ENCODE results near the gene LRRC45. TPM values are rescaled to one million over a fixed set of nuclear protein-coding genes. Genes with fewer than 3 reads are reported as not detected.

Gene LRRC45
- total and polyA plus RNA-seq, 2 donors (not counting 3 experiments of a cell fraction or from before 2014, with no cell fraction given), result 7.6 to 22.9 TPM

- Histone ChIP-seq H3K4me3 (replicated peaks in 1 of 3; ENCODE audit: insufficient read depth in 1 of 3, low read depth in 1 of 3, low read length in 3 of 3) (no peak overlapping the region), H2AFZ (ENCODE audit: low read depth, low read length) (no peak overlapping the region), H4K20me1 (replicated peaks; ENCODE audit: control insufficient read depth, extremely low read depth, insufficient read depth, low read length) (no peaks in the 10 kb centered on the region), H3K4me1 (ENCODE audit: control insufficient read depth, extremely low read depth, insufficient read depth, low read length) (peaks cover 12% of the 10 kb centered on the region), H3K79me2 (ENCODE audit: control insufficient read depth, insufficient read depth, low read length) (peaks cover 5% of the 10 kb centered on the region), H3K9ac (replicated peaks; ENCODE audit: extremely low read depth, insufficient read depth, low read length) (no peak overlapping the region), H3K27me3 (ENCODE audit: control insufficient read depth in 2 of 2, insufficient read depth in 2 of 2, low read length in 2 of 2) (no peaks in the 10 kb centered on the region), H3K9me3 (replicated peaks; ENCODE audit: control insufficient read depth, insufficient read depth, low read length) (no peaks in the 10 kb centered on the region), H3K9me1 (replicated peaks; ENCODE audit: control insufficient read depth, extremely low read depth, insufficient read depth, low read length) (no peaks in the 10 kb centered on the region), H3K27ac (ENCODE audit: insufficient read depth, low read depth, low read length) (no peak overlapping the region), H3K4me2 (ENCODE audit: insufficient read depth, low read length) (no peak overlapping the region), H3K36me3 (ENCODE audit: control insufficient read depth in 2 of 2, extremely low read depth in 1 of 2, insufficient read depth in 2 of 2, low read length in 2 of 2) (no peaks in the 10 kb centered on the region)
- intact Hi-C loops (cut with micrococcal nuclease) (loop anchor here (5.0 to 10.0 kb wide), 2 partner anchors 43 to 194 kb away; partner anchors contain the start of genes ASPSCR1 and CCDC57), dilution Hi-C loops (cut with MboI; ENCODE audit: extremely low pct_ligation_motif_present, low sequenced_read_pairs) (no loop called here)
- TF ChIP-seq, protein P1, sequence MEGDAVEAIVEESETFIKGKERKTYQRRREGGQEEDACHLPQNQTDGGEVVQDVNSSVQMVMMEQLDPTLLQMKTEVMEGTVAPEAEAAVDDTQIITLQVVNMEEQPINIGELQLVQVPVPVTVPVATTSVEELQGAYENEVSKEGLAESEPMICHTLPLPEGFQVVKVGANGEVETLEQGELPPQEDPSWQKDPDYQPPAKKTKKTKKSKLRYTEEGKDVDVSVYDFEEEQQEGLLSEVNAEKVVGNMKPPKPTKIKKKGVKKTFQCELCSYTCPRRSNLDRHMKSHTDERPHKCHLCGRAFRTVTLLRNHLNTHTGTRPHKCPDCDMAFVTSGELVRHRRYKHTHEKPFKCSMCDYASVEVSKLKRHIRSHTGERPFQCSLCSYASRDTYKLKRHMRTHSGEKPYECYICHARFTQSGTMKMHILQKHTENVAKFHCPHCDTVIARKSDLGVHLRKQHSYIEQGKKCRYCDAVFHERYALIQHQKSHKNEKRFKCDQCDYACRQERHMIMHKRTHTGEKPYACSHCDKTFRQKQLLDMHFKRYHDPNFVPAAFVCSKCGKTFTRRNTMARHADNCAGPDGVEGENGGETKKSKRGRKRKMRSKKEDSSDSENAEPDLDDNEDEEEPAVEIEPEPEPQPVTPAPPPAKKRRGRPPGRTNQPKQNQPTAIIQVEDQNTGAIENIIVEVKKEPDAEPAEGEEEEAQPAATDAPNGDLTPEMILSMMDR (IDR thresholded peaks at IDR 0.05; ENCODE audit: extremely low read depth in 1 of 2, insufficient read depth in 1 of 2, low read depth in 1 of 2, low read length in 2 of 2), result no peak
- no peak for TF ChIP-seq EZH2 (IDR thresholded peaks at IDR 0.05; ENCODE audit: borderline replicate concordance, low read depth, low read length, severe bottlenecking)
- no peak for TF ChIP-seq MYC (IDR thresholded peaks at IDR 0.05; ENCODE audit: low read depth, low read length)
- TF ChIP-seq, protein P2, sequence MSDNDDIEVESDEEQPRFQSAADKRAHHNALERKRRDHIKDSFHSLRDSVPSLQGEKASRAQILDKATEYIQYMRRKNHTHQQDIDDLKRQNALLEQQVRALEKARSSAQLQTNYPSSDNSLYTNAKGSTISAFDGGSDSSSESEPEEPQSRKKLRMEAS (IDR thresholded peaks at IDR 0.05; ENCODE audit: insufficient read depth, insufficient read length), result no peak
- TF ChIP-seq POLR2AphosphoS5 (IDR thresholded peaks at IDR 0.05; ENCODE audit: insufficient read depth, low read depth, low read length), result no peak
- TF ChIP-seq POLR2A (IDR thresholded peaks at IDR 0.05; ENCODE audit: low read depth, low read length), result no peak
- no peak for TF ChIP-seq GATA2 (IDR thresholded peaks at IDR 0.05; ENCODE audit: insufficient read depth, insufficient read length, low read depth, low read length)
- TF ChIP-seq JUN (IDR thresholded peaks at IDR 0.05; ENCODE audit: borderline replicate concordance, insufficient read depth, insufficient read length, low read depth), result no peak
- no peak for TF ChIP-seq FOS (IDR thresholded peaks at IDR 0.05; ENCODE audit: borderline replicate concordance, insufficient read depth, low read length)
- FAIRE-seq (no peak), DNase-seq (ENCODE audit: low read depth, low spot score) (no peak)
- ChIA-PET POLR2A (no interaction called here), CTCF (interaction anchor here (0.8 to 9.1 kb wide), 27 partner anchors 9 to 198 kb away, joined by 3 to 345 read pairs (median 5); partner anchors contain the start of genes ARHGDIA, DCXR, MAFG and NOTUM)
- BruUV-seq (replicated peaks), result TSS peak; percentile 15
These were observed 2.5 kb upstream of the LRRC45 start for GRCh38 chr17:82020572-82021106.

Data from endothelial cell of umbilical vein (primary cell).